GM23338 (cell line): ENCODE measurements around the gene TMEM209. TPM values are rescaled to one million over a fixed set of nuclear protein-coding genes. Genes with fewer than 3 reads are reported as not detected.

Source experiments
- ATAC-seq: fragments of 200-7000 bp; cut with Tn5 transposase; 3 replicates; pipeline ENCODE4 v1.9.1; 2020
- DNase-seq: peaks from one replicate; pipeline ENCODE4 v3.0.0-alpha.2; 2015; ENCODE audit warnings: low spot score
- H2AFZ ChIP-seq: fragments of 200-600 bp; sonication (generic); 2 replicates; pipeline ENCODE4 v1.8.0; 2016; ENCODE audit warnings: antibody characterized with exemption, mild to moderate bottlenecking, moderate library complexity
- H3F3A ChIP-seq: fragments of 200-600 bp; sonication (generic); replicated peaks from 2 replicates; pipeline ENCODE4 v1.8.0; 2017; ENCODE audit warnings: antibody characterized with exemption, mixed run types, low read depth
- H3K27ac ChIP-seq: fragments of 200-600 bp; sonication (generic); 2 replicates; pipeline ENCODE4 v1.6.1; 2016; ENCODE audit warnings: low read depth
- H3K27me3 ChIP-seq: fragments of 200-600 bp; sonication (generic); 2 replicates; pipeline ENCODE4 v1.8.0; 2016; ENCODE audit warnings: mild to moderate bottlenecking, mixed run types, moderate library complexity; ENCODE audit not compliant: insufficient read depth
- H3K36me3 ChIP-seq: fragments of 200-600 bp; sonication (generic); 2 replicates; pipeline ENCODE4 v1.8.0; 2016; ENCODE audit warnings: mild to moderate bottlenecking; ENCODE audit not compliant: insufficient read depth
- H3K4me1 ChIP-seq: fragments of 200-600 bp; sonication (generic); 2 replicates; pipeline ENCODE4 v1.8.0; 2016; ENCODE audit warnings: mild to moderate bottlenecking, moderate library complexity; ENCODE audit not compliant: insufficient read depth
- H3K4me2 ChIP-seq: fragments of 200-600 bp; sonication (generic); 2 replicates; pipeline ENCODE4 v1.7.1; 2017; ENCODE audit warnings: mixed run types
- H3K4me3 ChIP-seq: fragments of 200-600 bp; sonication (generic); 2 replicates; pipeline ENCODE4 v1.6.1; 2016; ENCODE audit warnings: mixed run types
- H3K79me2 ChIP-seq: fragments of 200-600 bp; sonication (generic); replicated peaks from 2 replicates; pipeline ENCODE4 v1.8.0; 2017; ENCODE audit warnings: mild to moderate bottlenecking; ENCODE audit not compliant: insufficient read depth
- H3K9me2 ChIP-seq: fragments of 200-600 bp; sonication (generic); 2 replicates; pipeline ENCODE4 v1.8.0; 2017; ENCODE audit not compliant: insufficient read depth
- H4K20me1 ChIP-seq: fragments of 200-600 bp; sonication (generic); replicated peaks from 2 replicates; pipeline ENCODE4 v1.8.0; 2017; ENCODE audit warnings: mild to moderate bottlenecking; ENCODE audit not compliant: insufficient read depth
- H3K27ac Mint-ChIP-seq: 2 replicates; pipeline ENCODE4 v1.8.0; 2020; ENCODE audit warnings: inconsistent platforms, mild to moderate bottlenecking, moderate library complexity, mixed read lengths
- H3K27me3 Mint-ChIP-seq: 3 replicates; pipeline ENCODE4 v1.8.0; 2022; ENCODE audit warnings: low read depth, mild to moderate bottlenecking, moderate library complexity, mixed read lengths, inconsistent platforms; ENCODE audit not compliant: insufficient read depth, poor library complexity
- H3K36me3 Mint-ChIP-seq: 3 replicates; pipeline ENCODE4 v1.8.0; 2021; ENCODE audit warnings: low read depth, mild to moderate bottlenecking, inconsistent platforms, moderate library complexity, mixed read lengths
- H3K4me1 Mint-ChIP-seq: 3 replicates; pipeline ENCODE4 v1.8.0; 2020; ENCODE audit warnings: mild to moderate bottlenecking, inconsistent platforms, mixed read lengths
- H3K4me3 Mint-ChIP-seq: 3 replicates; pipeline ENCODE4 v1.8.0; 2021; ENCODE audit warnings: moderate library complexity, mild to moderate bottlenecking, inconsistent platforms, mixed read lengths
- H3K9me3 Mint-ChIP-seq: 3 replicates; pipeline ENCODE4 v1.8.0; 2020; ENCODE audit warnings: moderate library complexity, mild to moderate bottlenecking, inconsistent platforms, mixed read lengths
- CREB1 ChIP-seq: fragments of 250-450 bp; sonication (Bioruptor Pico); IDR thresholded peaks from 2 replicates; pipeline ENCODE4 v1.5.0; 2020; ENCODE audit warnings: low read depth, mild to moderate bottlenecking, moderate library complexity
- CTCF ChIP-seq, 2 experiments: fragments of 200-600 bp in 1 of 2; sonication (generic) in 1 of 2; conservative IDR thresholded peaks; 2 replicates each; pipeline versions ENCODE4 v1.5.1 to v1.6.1; 2016 to 2017; ENCODE audit warnings: antibody characterized with exemption in 2 of 2, low read depth in 2 of 2, mild to moderate bottlenecking in 2 of 2, moderate library complexity in 1 of 2
- ETS1 ChIP-seq: IDR thresholded peaks from 2 replicates; pipeline ENCODE4 v1.6.1; 2016; ENCODE audit warnings: antibody characterized with exemption
- EZH2 ChIP-seq: fragments of 200-600 bp; sonication (generic); IDR thresholded peaks from one replicate; pipeline ENCODE4 v1.8.0; 2017; ENCODE audit warnings: antibody characterized with exemption, mild to moderate bottlenecking, low read depth; ENCODE audit not compliant: unreplicated experiment
- EZH2phosphoT487 ChIP-seq: fragments of 200-600 bp; sonication (generic); IDR thresholded peaks from one replicate; pipeline ENCODE4 v1.8.1; 2018; ENCODE audit warnings: antibody characterized with exemption; ENCODE audit not compliant: unreplicated experiment
- JUNB ChIP-seq: IDR thresholded peaks from one replicate; pipeline ENCODE4 v1.6.1; 2016; ENCODE audit warnings: antibody characterized with exemption; ENCODE audit not compliant: unreplicated experiment
- NANOG ChIP-seq: IDR thresholded peaks from 2 replicates; pipeline ENCODE4 v1.6.1; 2016; ENCODE audit warnings: antibody characterized with exemption, borderline replicate concordance
- POLR2AphosphoS5 ChIP-seq: IDR thresholded peaks from 2 replicates; pipeline ENCODE4 v1.6.1; 2016; ENCODE audit warnings: antibody characterized with exemption, low read depth
- REST ChIP-seq: IDR thresholded peaks from one replicate; pipeline ENCODE4 v1.6.1; 2018; ENCODE audit warnings: antibody characterized with exemption; ENCODE audit not compliant: unreplicated experiment
- STAT1 ChIP-seq: IDR thresholded peaks from one replicate; pipeline ENCODE4 v1.6.1; 2016; ENCODE audit warnings: antibody characterized with exemption; ENCODE audit not compliant: unreplicated experiment
- ZNF114 ChIP-seq: fragments of 250-450 bp; sonication (Bioruptor Pico); IDR thresholded peaks from 2 replicates; pipeline ENCODE4 v1.5.0; 2020; ENCODE audit warnings: mild to moderate bottlenecking, moderate library complexity
- ZNF462 ChIP-seq: fragments of 250-450 bp; sonication (Bioruptor Pico); IDR thresholded peaks from 2 replicates; pipeline ENCODE4 v1.5.0; 2020; ENCODE audit warnings: mild to moderate bottlenecking, moderate library complexity
- polyA plus RNA-seq: library from polyadenylated mRNA; unstranded; fragments of >200 nt; fragmentation: Nextera tagmentation; extraction: Ambion mirVana; gene quantifications from 2 replicates; pipeline ENCODE4 v1.2.1, GENCODE V29; 2016
- total RNA-seq: library from RNA; depleted of rRNA; stranded (reverse); fragments of >200 nt; shearing (Covaris generic); gene quantifications from 2 replicates; pipeline ENCODE4 v1.2.3, GENCODE V29; 2014

Gene TMEM209
- total and polyA plus RNA-seq, 2 experiments from 2014 or later = 18.6 to 26.2 TPM

- peaks cover 20% of the 10 kb centered on the region for H3K27me3 ChIP-seq
- peaks cover 32% of the 10 kb centered on the region for H3K4me1 Mint-ChIP-seq
- no peak overlapping the region for H3K27ac ChIP-seq
- no peaks in the 10 kb centered on the region for H3K36me3 ChIP-seq
- H3K9me2 ChIP-seq = no peaks in the 10 kb centered on the region
- H3K4me1 ChIP-seq = peaks cover 5% of the 10 kb centered on the region; the same call in 1 of the 2 replicates
- H3K9me3 Mint-ChIP-seq = no peaks in the 10 kb centered on the region
- TF ChIP-seq JUNB = no peak
- TF ChIP-seq ZNF114 (CRISPR knock-in tag) = no peak
- no peak for TF ChIP-seq STAT1
- no peak for TF ChIP-seq CTCF (conservative IDR thresholded peaks at IDR 0.05; ENCODE audit: low read depth in 2 of 2)
- no peak for TF ChIP-seq EZH2phosphoT487
- TF ChIP-seq CREB1 (CRISPR knock-in tag) = no peak
- no peak for TF ChIP-seq POLR2AphosphoS5
- no peak for TF ChIP-seq EZH2
- no peak for TF ChIP-seq ZNF462 (CRISPR knock-in tag)
- TF ChIP-seq ETS1 = no peak
- TF ChIP-seq NANOG = no peak
- TF ChIP-seq REST = no peak
- no peak for ATAC-seq
- peaks cover 18% of the 10 kb centered on the region for H3K27me3 Mint-ChIP-seq
- H3F3A ChIP-seq = 0 out of 2 replicates have a peak, but pooled peaks cover 3% of the 10 kb centered on the region
- H4K20me1 ChIP-seq = no peaks in the 10 kb centered on the region
- H3K4me3 ChIP-seq = no peak overlapping the region
- no peaks in the 10 kb centered on the region for H3K79me2 ChIP-seq
- no peak overlapping the region for H3K4me2 ChIP-seq
- H3K4me3 Mint-ChIP-seq = no peak overlapping the region
- H3K27ac Mint-ChIP-seq = no peak overlapping the region
- H2AFZ ChIP-seq = no peak overlapping the region
- H3K36me3 Mint-ChIP-seq = no peaks in the 10 kb centered on the region
- no peak for DNase-seq
Observed at GRCh38 chr7:130143986-130144311, 61.3 kb downstream of the TMEM209 start.
